ENCODE measurements around the gene ANKRD27. TPM values are rescaled to one million over a fixed set of nuclear protein-coding genes. Genes with fewer than 3 reads are reported as not detected.

Gene ANKRD27
- total and polyA plus RNA-seq, 10 of the 15 experiments (the other 5 are each of a cell fraction or from before 2014, with no cell fraction given): 2.8 to 49.9 (median 28.5) TPM

- TF ChIP-seq POU2F2 (IDR thresholded peaks at IDR 0.05; ENCODE audit: borderline replicate concordance, low read depth, low read length): no peak
These were observed 107.5 kb downstream of the ANKRD27 start (continued) for GRCh38 chr19:32567486-32567885.

- ATAC-seq (no peak), DNase-seq (ENCODE audit: low read depth, low spot score) (no peak), FAIRE-seq (no peak)
- no peaks in the 10 kb centered on the region for H4K20me1 ChIP-seq (ENCODE audit: control insufficient read depth, insufficient read depth)
- BruUV-seq (replicated peaks): no TSS peak
- RAD21 ChIA-PET (ENCODE audit: unreplicated experiment): no interaction called here
- in situ Hi-C loops (cut with MboI) (loop anchor here (5.0 to 10.0 kb wide), 2 partner anchors 222 to 1899 kb away; partner anchors contain the start of gene ZNF507), intact Hi-C loops (cut with micrococcal nuclease; ENCODE audit: unreplicated experiment) (no loop called here)
- SMC1A ChIA-PET (ENCODE audit: uncharacterized antibody, unreplicated experiment): no interaction called here
- POLR2A ChIA-PET: no interaction called here
- no peaks in the 10 kb centered on the region for H3K79me2 ChIP-seq (ENCODE audit: control insufficient read depth, insufficient read depth, low read length)
- no peak overlapping the region for H3K4me2 ChIP-seq (ENCODE audit: control insufficient read depth, insufficient read depth)
- H3K4me3 ChIP-seq: no peak overlapping the region
- no peak overlapping the region for H3K9ac ChIP-seq (ENCODE audit: control insufficient read depth, insufficient read depth, low read length)
- H3K27ac ChIP-seq (ENCODE audit: control insufficient read depth, insufficient read depth): no peak overlapping the region
- no peaks in the 10 kb centered on the region for H3K4me1 ChIP-seq (ENCODE audit: control insufficient read depth, insufficient read depth, low read length)
- no peaks in the 10 kb centered on the region for H3K27me3 ChIP-seq (replicated peaks in 1 of 2; ENCODE audit: control insufficient read depth in 2 of 2, insufficient read depth in 2 of 2, low read length in 1 of 2)
- no peaks in the 10 kb centered on the region for H3K36me3 ChIP-seq (ENCODE audit: control insufficient read depth in 2 of 2, insufficient read depth in 2 of 2, low read length in 1 of 2)
- 22% methylated on average over 5 of the region's 5 CpGs for WGBS (ENCODE audit: insufficient coverage, insufficient replicate concordance, low lambda C conversion rate, missing lambda C conversion rate)
- H2AFZ ChIP-seq (ENCODE audit: control insufficient read depth, low read depth, low read length): no peak overlapping the region
- H3K9me3 ChIP-seq (replicated peaks; ENCODE audit: control insufficient read depth, insufficient read depth, low read length): no peaks in the 10 kb centered on the region
- CTCF ChIA-PET: interaction anchor here (1.0 to 1.3 kb wide), 2 partner anchors 10 to 227 kb away, joined by 3 to 5 read pairs; no protein-coding TSS in a partner anchor
- TF ChIP-seq CHD4 (IDR thresholded peaks at IDR 0.05) (no peak), KLF5 (IDR thresholded peaks at IDR 0.05; ENCODE audit: partially characterized antibody) (no peak), TCF3 (IDR thresholded peaks at IDR 0.05; ENCODE audit: borderline replicate concordance, insufficient read depth, low read depth, low read length) (no peak), NKRF (conservative IDR thresholded peaks at IDR 0.05) (no peak), PAX5 (IDR thresholded peaks at IDR 0.05; ENCODE audit: borderline replicate concordance, low read depth, low read length) (no peak), SRF (IDR thresholded peaks at IDR 0.05; ENCODE audit: low read depth in 2 of 2, low read length in 2 of 2) (no peak)
- TF ChIP-seq, protein P1, sequence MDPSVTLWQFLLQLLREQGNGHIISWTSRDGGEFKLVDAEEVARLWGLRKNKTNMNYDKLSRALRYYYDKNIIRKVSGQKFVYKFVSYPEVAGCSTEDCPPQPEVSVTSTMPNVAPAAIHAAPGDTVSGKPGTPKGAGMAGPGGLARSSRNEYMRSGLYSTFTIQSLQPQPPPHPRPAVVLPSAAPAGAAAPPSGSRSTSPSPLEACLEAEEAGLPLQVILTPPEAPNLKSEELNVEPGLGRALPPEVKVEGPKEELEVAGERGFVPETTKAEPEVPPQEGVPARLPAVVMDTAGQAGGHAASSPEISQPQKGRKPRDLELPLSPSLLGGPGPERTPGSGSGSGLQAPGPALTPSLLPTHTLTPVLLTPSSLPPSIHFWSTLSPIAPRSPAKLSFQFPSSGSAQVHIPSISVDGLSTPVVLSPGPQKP (IDR thresholded peaks at IDR 0.05; ENCODE audit: low read depth, low read length): no peak
- TF ChIP-seq, protein P2, sequence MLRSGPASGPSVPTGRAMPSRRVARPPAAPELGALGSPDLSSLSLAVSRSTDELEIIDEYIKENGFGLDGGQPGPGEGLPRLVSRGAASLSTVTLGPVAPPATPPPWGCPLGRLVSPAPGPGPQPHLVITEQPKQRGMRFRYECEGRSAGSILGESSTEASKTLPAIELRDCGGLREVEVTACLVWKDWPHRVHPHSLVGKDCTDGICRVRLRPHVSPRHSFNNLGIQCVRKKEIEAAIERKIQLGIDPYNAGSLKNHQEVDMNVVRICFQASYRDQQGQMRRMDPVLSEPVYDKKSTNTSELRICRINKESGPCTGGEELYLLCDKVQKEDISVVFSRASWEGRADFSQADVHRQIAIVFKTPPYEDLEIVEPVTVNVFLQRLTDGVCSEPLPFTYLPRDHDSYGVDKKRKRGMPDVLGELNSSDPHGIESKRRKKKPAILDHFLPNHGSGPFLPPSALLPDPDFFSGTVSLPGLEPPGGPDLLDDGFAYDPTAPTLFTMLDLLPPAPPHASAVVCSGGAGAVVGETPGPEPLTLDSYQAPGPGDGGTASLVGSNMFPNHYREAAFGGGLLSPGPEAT (IDR thresholded peaks at IDR 0.05; ENCODE audit: low read depth): no peak
- TF ChIP-seq, protein P3, sequence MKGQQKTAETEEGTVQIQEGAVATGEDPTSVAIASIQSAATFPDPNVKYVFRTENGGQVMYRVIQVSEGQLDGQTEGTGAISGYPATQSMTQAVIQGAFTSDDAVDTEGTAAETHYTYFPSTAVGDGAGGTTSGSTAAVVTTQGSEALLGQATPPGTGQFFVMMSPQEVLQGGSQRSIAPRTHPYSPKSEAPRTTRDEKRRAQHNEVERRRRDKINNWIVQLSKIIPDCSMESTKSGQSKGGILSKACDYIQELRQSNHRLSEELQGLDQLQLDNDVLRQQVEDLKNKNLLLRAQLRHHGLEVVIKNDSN (IDR thresholded peaks at IDR 0.05; ENCODE audit: borderline replicate concordance, extremely low read length, insufficient read depth, low read depth, low read length): no peak
- TF ChIP-seq, protein P4, sequence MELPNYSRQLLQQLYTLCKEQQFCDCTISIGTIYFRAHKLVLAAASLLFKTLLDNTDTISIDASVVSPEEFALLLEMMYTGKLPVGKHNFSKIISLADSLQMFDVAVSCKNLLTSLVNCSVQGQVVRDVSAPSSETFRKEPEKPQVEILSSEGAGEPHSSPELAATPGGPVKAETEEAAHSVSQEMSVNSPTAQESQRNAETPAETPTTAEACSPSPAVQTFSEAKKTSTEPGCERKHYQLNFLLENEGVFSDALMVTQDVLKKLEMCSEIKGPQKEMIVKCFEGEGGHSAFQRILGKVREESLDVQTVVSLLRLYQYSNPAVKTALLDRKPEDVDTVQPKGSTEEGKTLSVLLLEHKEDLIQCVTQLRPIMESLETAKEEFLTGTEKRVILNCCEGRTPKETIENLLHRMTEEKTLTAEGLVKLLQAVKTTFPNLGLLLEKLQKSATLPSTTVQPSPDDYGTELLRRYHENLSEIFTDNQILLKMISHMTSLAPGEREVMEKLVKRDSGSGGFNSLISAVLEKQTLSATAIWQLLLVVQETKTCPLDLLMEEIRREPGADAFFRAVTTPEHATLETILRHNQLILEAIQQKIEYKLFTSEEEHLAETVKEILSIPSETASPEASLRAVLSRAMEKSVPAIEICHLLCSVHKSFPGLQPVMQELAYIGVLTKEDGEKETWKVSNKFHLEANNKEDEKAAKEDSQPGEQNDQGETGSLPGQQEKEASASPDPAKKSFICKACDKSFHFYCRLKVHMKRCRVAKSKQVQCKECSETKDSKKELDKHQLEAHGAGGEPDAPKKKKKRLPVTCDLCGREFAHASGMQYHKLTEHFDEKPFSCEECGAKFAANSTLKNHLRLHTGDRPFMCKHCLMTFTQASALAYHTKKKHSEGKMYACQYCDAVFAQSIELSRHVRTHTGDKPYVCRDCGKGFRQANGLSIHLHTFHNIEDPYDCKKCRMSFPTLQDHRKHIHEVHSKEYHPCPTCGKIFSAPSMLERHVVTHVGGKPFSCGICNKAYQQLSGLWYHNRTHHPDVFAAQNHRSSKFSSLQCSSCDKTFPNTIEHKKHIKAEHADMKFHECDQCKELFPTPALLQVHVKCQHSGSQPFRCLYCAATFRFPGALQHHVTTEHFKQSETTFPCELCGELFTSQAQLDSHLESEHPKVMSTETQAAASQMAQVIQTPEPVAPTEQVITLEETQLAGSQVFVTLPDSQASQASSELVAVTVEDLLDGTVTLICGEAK (IDR thresholded peaks at IDR 0.05; ENCODE audit: borderline replicate concordance): no peak
These were observed 108.6 kb downstream of the ANKRD27 start for GRCh38 chr19:32566246-32566830.

Measured in GM12878 (cell line).